ENCODE results near the gene UNC45A.
"Not testable (repeated sequence)": the region's sequence is repeated elsewhere in the genome, so short reads cannot be mapped to it uniquely, and the experiment has no call there.

UNC45A gene

GRCh38 chr15:90892498-90893174 lies 42.4 kb upstream of the UNC45A start:
- no peak overlapping the region for H3K27ac ChIP-seq
- no peak overlapping the region for H2AFZ ChIP-seq
- H3K36me3 ChIP-seq (ENCODE audit: control insufficient read depth, insufficient read depth, low read length), result no peaks in the 10 kb centered on the region
- H3K9me3 ChIP-seq (ENCODE audit: control insufficient read depth, low read length), result no peaks in the 10 kb centered on the region
- no peak overlapping the region for H3K9ac ChIP-seq
- no peak for TF ChIP-seq CTCF (IDR thresholded peaks at IDR 0.05)
- no peaks in the 10 kb centered on the region for H3K79me2 ChIP-seq
- no peaks in the 10 kb centered on the region for H3K4me1 ChIP-seq
- H3K27me3 ChIP-seq (ENCODE audit: control insufficient read depth, insufficient read depth, low read length), result no peaks in the 10 kb centered on the region
- H3K4me3 ChIP-seq (ENCODE audit: low read depth, low read length), result no peak overlapping the region
- no peak overlapping the region for H3K4me2 ChIP-seq (ENCODE audit: low read length)

GRCh38 chr15:90893175-90894090 lies 41.7 kb upstream of the UNC45A start:
- Histone ChIP-seq H2AFZ (no peak overlapping the region), H3K9me3 (ENCODE audit: control insufficient read depth, low read length) (no peaks in the 10 kb centered on the region), H3K27ac (no peak overlapping the region), H3K4me3 (ENCODE audit: low read depth, low read length) (no peak overlapping the region), H3K36me3 (ENCODE audit: control insufficient read depth, insufficient read depth, low read length) (no peaks in the 10 kb centered on the region), H3K4me2 (ENCODE audit: low read length) (no peak overlapping the region), H3K9ac (no peak overlapping the region), H3K79me2 (no peaks in the 10 kb centered on the region), H3K4me1 (no peaks in the 10 kb centered on the region), H3K27me3 (ENCODE audit: control insufficient read depth, insufficient read depth, low read length) (no peaks in the 10 kb centered on the region)
- no peak for TF ChIP-seq CTCF (IDR thresholded peaks at IDR 0.05)

- Histone ChIP-seq H3K27ac (no peak overlapping the region), H3K36me3 (ENCODE audit: control insufficient read depth, insufficient read depth, low read length) (no peaks in the 10 kb centered on the region), H3K4me1 (no peaks in the 10 kb centered on the region), H3K4me2 (ENCODE audit: low read length) (no peak overlapping the region), H3K79me2 (no peaks in the 10 kb centered on the region), H3K4me3 (ENCODE audit: low read depth, low read length) (no peak overlapping the region), H3K9me3 (ENCODE audit: control insufficient read depth, low read length) (no peaks in the 10 kb centered on the region), H3K9ac (no peak overlapping the region), H2AFZ (no peak overlapping the region), H3K27me3 (ENCODE audit: control insufficient read depth, insufficient read depth, low read length) (no peaks in the 10 kb centered on the region)
- no peak for TF ChIP-seq CTCF (IDR thresholded peaks at IDR 0.05)
Observed at GRCh38 chr15:90895571-90896117, 39.4 kb upstream of the UNC45A start.

GRCh38 chr15:90897131-90897655 lies 37.9 kb upstream of the UNC45A start:
- H3K9me3 ChIP-seq (ENCODE audit: control insufficient read depth, low read length); H3K4me3 ChIP-seq (ENCODE audit: low read depth, low read length); H3K4me2 ChIP-seq (ENCODE audit: low read length); H2AFZ ChIP-seq; H3K4me1 ChIP-seq; H3K36me3 ChIP-seq (ENCODE audit: control insufficient read depth, insufficient read depth, low read length); H3K27ac ChIP-seq; H3K9ac ChIP-seq; H3K79me2 ChIP-seq; H3K27me3 ChIP-seq (ENCODE audit: control insufficient read depth, insufficient read depth, low read length): not testable (repeated sequence)
